ENCODE data around the gene PPFIBP1.

DNA sequence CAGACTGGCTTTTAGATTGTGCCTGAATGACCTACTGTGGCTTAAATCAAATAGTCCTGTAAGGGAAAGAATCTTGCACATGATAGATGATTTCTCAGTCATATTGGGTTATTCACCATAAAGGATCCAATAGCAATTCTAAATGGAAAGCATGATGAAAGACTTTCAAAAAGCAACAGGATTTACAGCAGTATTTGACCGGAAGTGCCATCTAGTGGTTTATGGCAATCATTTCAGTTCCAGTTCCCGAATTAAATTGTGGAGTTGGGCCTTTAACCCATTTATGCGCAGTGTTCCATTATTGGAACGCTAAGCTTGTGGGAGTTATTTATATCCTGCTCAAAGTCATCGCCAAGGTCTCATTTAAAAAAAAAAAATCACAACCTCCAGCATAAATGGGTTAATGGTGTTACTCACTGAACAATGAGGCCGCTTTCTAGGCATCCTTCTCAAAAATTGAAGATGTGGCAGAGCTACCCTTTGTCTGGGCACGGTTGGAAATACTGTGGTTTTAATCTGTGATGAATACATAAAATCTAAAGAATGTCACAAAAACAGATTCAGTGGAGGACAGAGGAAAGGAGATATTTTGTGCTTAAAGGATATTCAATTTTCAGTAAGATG lies 111.5 kb downstream of the PPFIBP1 start:
- TF ChIP-seq CTCF (IDR thresholded peaks at IDR 0.05) = peak; percentile 18 to 77 (median 75)
- no peak for TF ChIP-seq POLR2A (IDR thresholded peaks at IDR 0.05)
